OCI-LY1 (cell line): Measurements from ENCODE around the gene VDAC1.

Source experiments
- H2AFZ ChIP-seq: fragments of 200-600 bp; sonication (generic), shearing (Covaris generic); 2 replicates; pipeline ENCODE4 v1.6.0; 2014; ENCODE audit warnings: antibody characterized with exemption, mild to moderate bottlenecking, low read length
- H3F3A ChIP-seq: fragments of 200-600 bp; sonication (generic), shearing (Covaris generic); 2 replicates; pipeline ENCODE4 v1.6.0; 2014; ENCODE audit warnings: mild to moderate bottlenecking, antibody characterized with exemption, low read length, moderate library complexity; ENCODE audit not compliant: insufficient read depth
- H3K27ac ChIP-seq: fragments of 200-600 bp; sonication (generic); 2 replicates; pipeline ENCODE4 v1.5.1; 2014; ENCODE audit warnings: low read length, mixed run types, mild to moderate bottlenecking, low read depth; ENCODE audit not compliant: poor library complexity, severe bottlenecking
- H3K27me3 ChIP-seq: fragments of 200-600 bp; sonication (generic); 2 replicates; pipeline ENCODE4 v1.6.0; 2014; ENCODE audit warnings: antibody characterized with exemption, mild to moderate bottlenecking, low read length, moderate library complexity; ENCODE audit not compliant: insufficient read depth
- H3K36me3 ChIP-seq: fragments of 200-600 bp; sonication (generic); 2 replicates; pipeline ENCODE4 v1.6.1; 2014; ENCODE audit warnings: mild to moderate bottlenecking, antibody characterized with exemption, low read length, moderate library complexity, mixed read lengths; ENCODE audit not compliant: insufficient read depth
- H3K4me1 ChIP-seq: fragments of 200-600 bp; sonication (generic); 2 replicates; pipeline ENCODE4 v1.5.1; 2014; ENCODE audit warnings: mild to moderate bottlenecking, low read length, moderate library complexity; ENCODE audit not compliant: insufficient read depth, severe bottlenecking
- H3K4me2 ChIP-seq: fragments of 200-600 bp; sonication (generic), shearing (Covaris generic); 2 replicates; pipeline ENCODE4 v1.6.1; 2014; ENCODE audit warnings: low read length
- H3K4me3 ChIP-seq: fragments of 200-600 bp; sonication (generic); 2 replicates; pipeline ENCODE4 v1.5.1; 2014; ENCODE audit warnings: low read length, low read depth, mild to moderate bottlenecking, mixed read lengths; ENCODE audit not compliant: poor library complexity, severe bottlenecking
- H3K79me2 ChIP-seq: fragments of 200-600 bp; shearing (Covaris generic); 2 replicates; pipeline ENCODE4 v1.6.1; 2016; ENCODE audit warnings: mixed run types, low read length, mixed read lengths; ENCODE audit not compliant: insufficient read depth
- H3K9ac ChIP-seq: fragments of 200-600 bp; sonication (generic), shearing (Covaris generic); 2 replicates; pipeline ENCODE4 v1.6.1; 2014; ENCODE audit warnings: mild to moderate bottlenecking, low read length, mixed read lengths
- H3K9me2 ChIP-seq: fragments of 200-600 bp; sonication (generic), shearing (Covaris generic); 2 replicates; pipeline ENCODE4 v1.6.1; 2014; ENCODE audit warnings: low read depth, mild to moderate bottlenecking, low read length, mixed read lengths
- H3K9me3 ChIP-seq: fragments of 200-600 bp; shearing (Covaris generic); 2 replicates; pipeline ENCODE4 v1.6.1; 2014; ENCODE audit warnings: low read length, mixed read lengths
- H4K20me1 ChIP-seq: fragments of 200-600 bp; sonication (generic), shearing (Covaris generic); 2 replicates; pipeline ENCODE4 v1.6.0; 2016; ENCODE audit warnings: mild to moderate bottlenecking, low read length; ENCODE audit not compliant: insufficient read depth
- EZH2 ChIP-seq: fragments of 200-600 bp; sonication (generic), shearing (Covaris generic); IDR thresholded peaks from 2 replicates; pipeline ENCODE4 v1.8.0; 2017; ENCODE audit warnings: borderline replicate concordance, mixed run types, mild to moderate bottlenecking, antibody characterized with exemption, low read length, moderate library complexity, mixed read lengths
- TF ChIP-seq, protein P1 (sequence below): fragments of 200-600 bp; sonication (generic), shearing (Covaris generic); IDR thresholded peaks from 2 replicates; pipeline ENCODE4 v1.5.1; 2017; ENCODE audit warnings: mild to moderate bottlenecking, antibody characterized with exemption, low read length, moderate library complexity, mixed read lengths

VDAC1 gene

DNA sequence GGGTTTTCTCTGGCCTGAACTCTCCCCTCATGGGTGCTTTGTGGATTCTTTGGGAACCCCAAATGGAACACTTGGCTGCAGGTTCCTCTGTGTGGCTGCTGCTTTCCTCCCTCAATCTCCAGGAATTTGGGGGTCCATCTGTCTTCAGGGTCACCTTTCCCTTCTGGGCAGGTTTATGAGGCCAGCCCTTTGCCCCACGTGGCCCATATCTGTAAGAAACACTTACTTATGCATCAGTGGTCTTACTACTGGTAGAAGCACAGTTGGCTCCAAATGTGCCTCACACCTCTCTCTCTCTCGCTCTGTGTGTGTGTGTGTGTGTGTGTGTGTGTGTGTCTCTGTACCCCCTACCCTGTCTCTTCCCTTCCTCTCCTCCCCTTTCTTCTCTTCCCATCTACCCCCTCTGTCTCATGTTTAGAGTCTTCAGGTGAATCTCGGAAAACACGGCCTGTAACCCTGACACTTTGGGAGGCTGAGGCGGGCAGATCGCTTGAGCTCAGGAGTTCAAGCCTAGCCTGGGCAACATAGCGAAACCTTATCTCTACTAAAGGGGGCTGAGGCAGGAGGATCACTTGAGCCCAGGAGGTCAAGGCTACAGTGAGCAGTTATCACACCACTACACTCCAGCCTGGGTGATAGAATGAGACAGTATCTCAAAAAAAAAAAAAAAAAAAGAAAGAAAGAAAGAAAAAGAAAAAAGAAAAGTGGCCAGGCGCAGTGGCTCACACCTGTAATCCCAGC, 63.1 kb downstream of the VDAC1 start:
- Histone ChIP-seq H3K36me3 (no peaks in the 10 kb centered on the region), H3K9me3 (no peaks in the 10 kb centered on the region), H3K27ac (no peak overlapping the region), H3K9ac (no peak overlapping the region), H2AFZ (no peak overlapping the region), H3F3A (no peaks in the 10 kb centered on the region), H3K4me2 (no peak overlapping the region), H3K4me3 (no peak overlapping the region), H3K27me3 (no peaks in the 10 kb centered on the region), H3K4me1 (no peaks in the 10 kb centered on the region), H4K20me1 (no peaks in the 10 kb centered on the region), H3K9me2 (no peaks in the 10 kb centered on the region), H3K79me2 (no peaks in the 10 kb centered on the region)
- TF ChIP-seq, protein P1, sequence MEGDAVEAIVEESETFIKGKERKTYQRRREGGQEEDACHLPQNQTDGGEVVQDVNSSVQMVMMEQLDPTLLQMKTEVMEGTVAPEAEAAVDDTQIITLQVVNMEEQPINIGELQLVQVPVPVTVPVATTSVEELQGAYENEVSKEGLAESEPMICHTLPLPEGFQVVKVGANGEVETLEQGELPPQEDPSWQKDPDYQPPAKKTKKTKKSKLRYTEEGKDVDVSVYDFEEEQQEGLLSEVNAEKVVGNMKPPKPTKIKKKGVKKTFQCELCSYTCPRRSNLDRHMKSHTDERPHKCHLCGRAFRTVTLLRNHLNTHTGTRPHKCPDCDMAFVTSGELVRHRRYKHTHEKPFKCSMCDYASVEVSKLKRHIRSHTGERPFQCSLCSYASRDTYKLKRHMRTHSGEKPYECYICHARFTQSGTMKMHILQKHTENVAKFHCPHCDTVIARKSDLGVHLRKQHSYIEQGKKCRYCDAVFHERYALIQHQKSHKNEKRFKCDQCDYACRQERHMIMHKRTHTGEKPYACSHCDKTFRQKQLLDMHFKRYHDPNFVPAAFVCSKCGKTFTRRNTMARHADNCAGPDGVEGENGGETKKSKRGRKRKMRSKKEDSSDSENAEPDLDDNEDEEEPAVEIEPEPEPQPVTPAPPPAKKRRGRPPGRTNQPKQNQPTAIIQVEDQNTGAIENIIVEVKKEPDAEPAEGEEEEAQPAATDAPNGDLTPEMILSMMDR = no peak
- TF ChIP-seq EZH2 = no peak

DNA sequence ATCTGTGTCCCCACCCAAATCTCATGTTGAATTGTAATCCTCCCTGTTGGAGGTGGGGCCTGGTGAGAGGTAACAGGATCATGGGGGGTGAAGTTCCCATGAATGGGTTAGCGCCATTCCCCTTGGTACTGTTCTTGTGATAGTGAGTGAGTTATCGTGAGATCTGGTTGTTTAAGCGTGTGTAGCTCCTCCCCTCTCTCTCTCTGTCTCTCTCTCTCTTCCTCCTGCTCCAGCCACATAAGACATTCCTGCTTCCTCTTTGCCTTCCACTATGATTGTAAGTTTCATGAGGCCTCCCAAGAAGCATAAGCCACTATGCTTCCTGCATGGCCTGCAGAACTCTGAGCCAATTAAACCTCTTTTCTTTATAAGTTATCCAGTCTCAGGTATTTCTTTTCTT, 65.1 kb downstream of the VDAC1 start:
- H3K4me2 ChIP-seq = no peak overlapping the region

DNA sequence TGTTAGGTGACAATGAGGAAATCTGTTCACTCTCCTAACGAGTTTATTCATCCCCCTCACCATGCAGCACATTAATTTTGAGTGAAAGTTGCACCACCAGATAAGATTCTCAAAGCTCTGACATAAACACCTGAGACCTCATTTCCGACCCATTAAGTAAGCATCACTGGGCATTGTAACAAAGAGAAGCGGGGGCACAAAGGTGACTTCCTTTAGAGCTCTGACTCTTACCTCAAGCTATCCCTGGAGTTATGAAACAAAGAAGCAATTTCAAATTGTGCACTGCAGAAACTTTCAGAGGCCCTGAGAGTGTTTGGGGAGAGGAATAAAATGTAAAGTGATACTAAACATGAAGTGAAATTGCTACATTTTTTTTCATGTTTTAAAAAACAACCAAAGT, 65.8 kb downstream of the VDAC1 start:
- H3K9me3 ChIP-seq = no peaks in the 10 kb centered on the region
- no peak overlapping the region for H3K9ac ChIP-seq
- H4K20me1 ChIP-seq = no peaks in the 10 kb centered on the region
- TF ChIP-seq, protein P1 = no peak
- TF ChIP-seq EZH2 = no peak
- H2AFZ ChIP-seq = no peak overlapping the region
- H3K4me3 ChIP-seq = no peak overlapping the region
- no peak overlapping the region for H3K27ac ChIP-seq
- no peaks in the 10 kb centered on the region for H3K36me3 ChIP-seq
- peaks cover 4% of the 10 kb centered on the region; the same call in 1 of the 2 replicates for H3K27me3 ChIP-seq
- no peaks in the 10 kb centered on the region for H3K9me2 ChIP-seq
- H3K79me2 ChIP-seq = no peaks in the 10 kb centered on the region
- H3K4me1 ChIP-seq = peaks cover 6% of the 10 kb centered on the region
- H3K4me2 ChIP-seq = no peak overlapping the region
- no peaks in the 10 kb centered on the region for H3F3A ChIP-seq

More for the DNA sequence above, 65.1 kb downstream of the VDAC1 start:
- TF ChIP-seq, protein P1 = no peak
- no peak for TF ChIP-seq EZH2
- H3K27me3 ChIP-seq = peaks cover 3% of the 10 kb centered on the region; the same call in 1 of the 2 replicates
- H3K36me3 ChIP-seq = no peaks in the 10 kb centered on the region
- no peak overlapping the region for H3K4me3 ChIP-seq
- H3K9me3 ChIP-seq = no peaks in the 10 kb centered on the region
- peaks cover 6% of the 10 kb centered on the region for H3K4me1 ChIP-seq
- H3K9ac ChIP-seq = no peak overlapping the region
- H3K9me2 ChIP-seq = no peaks in the 10 kb centered on the region
- no peaks in the 10 kb centered on the region for H3F3A ChIP-seq
- H3K79me2 ChIP-seq = no peaks in the 10 kb centered on the region
- no peak overlapping the region for H3K27ac ChIP-seq
- no peak overlapping the region for H2AFZ ChIP-seq
- no peaks in the 10 kb centered on the region for H4K20me1 ChIP-seq
